OCI-LY1 (cell line): ENCODE data around the gene ATP8A2.

Experiments used
- H2AFZ ChIP-seq: fragments of 200-600 bp; sonication (generic), shearing (Covaris generic); 2 replicates; pipeline ENCODE4 v1.6.0; 2014; ENCODE audit warnings: antibody characterized with exemption, mild to moderate bottlenecking, low read length
- H3F3A ChIP-seq: fragments of 200-600 bp; sonication (generic), shearing (Covaris generic); 2 replicates; pipeline ENCODE4 v1.6.0; 2014; ENCODE audit warnings: mild to moderate bottlenecking, antibody characterized with exemption, low read length, moderate library complexity; ENCODE audit not compliant: insufficient read depth
- H3K27ac ChIP-seq: fragments of 200-600 bp; sonication (generic); 2 replicates; pipeline ENCODE4 v1.5.1; 2014; ENCODE audit warnings: low read length, mixed run types, mild to moderate bottlenecking, low read depth; ENCODE audit not compliant: poor library complexity, severe bottlenecking
- H3K27me3 ChIP-seq: fragments of 200-600 bp; sonication (generic); 2 replicates; pipeline ENCODE4 v1.6.0; 2014; ENCODE audit warnings: antibody characterized with exemption, mild to moderate bottlenecking, low read length, moderate library complexity; ENCODE audit not compliant: insufficient read depth
- H3K36me3 ChIP-seq: fragments of 200-600 bp; sonication (generic); 2 replicates; pipeline ENCODE4 v1.6.1; 2014; ENCODE audit warnings: mild to moderate bottlenecking, antibody characterized with exemption, low read length, moderate library complexity, mixed read lengths; ENCODE audit not compliant: insufficient read depth
- H3K4me1 ChIP-seq: fragments of 200-600 bp; sonication (generic); 2 replicates; pipeline ENCODE4 v1.5.1; 2014; ENCODE audit warnings: mild to moderate bottlenecking, low read length, moderate library complexity; ENCODE audit not compliant: insufficient read depth, severe bottlenecking
- H3K4me2 ChIP-seq: fragments of 200-600 bp; sonication (generic), shearing (Covaris generic); 2 replicates; pipeline ENCODE4 v1.6.1; 2014; ENCODE audit warnings: low read length
- H3K4me3 ChIP-seq: fragments of 200-600 bp; sonication (generic); 2 replicates; pipeline ENCODE4 v1.5.1; 2014; ENCODE audit warnings: low read length, low read depth, mild to moderate bottlenecking, mixed read lengths; ENCODE audit not compliant: poor library complexity, severe bottlenecking
- H3K79me2 ChIP-seq: fragments of 200-600 bp; shearing (Covaris generic); 2 replicates; pipeline ENCODE4 v1.6.1; 2016; ENCODE audit warnings: mixed run types, low read length, mixed read lengths; ENCODE audit not compliant: insufficient read depth
- H3K9ac ChIP-seq: fragments of 200-600 bp; sonication (generic), shearing (Covaris generic); 2 replicates; pipeline ENCODE4 v1.6.1; 2014; ENCODE audit warnings: mild to moderate bottlenecking, low read length, mixed read lengths
- H3K9me2 ChIP-seq: fragments of 200-600 bp; sonication (generic), shearing (Covaris generic); 2 replicates; pipeline ENCODE4 v1.6.1; 2014; ENCODE audit warnings: low read depth, mild to moderate bottlenecking, low read length, mixed read lengths
- H3K9me3 ChIP-seq: fragments of 200-600 bp; shearing (Covaris generic); 2 replicates; pipeline ENCODE4 v1.6.1; 2014; ENCODE audit warnings: low read length, mixed read lengths
- H4K20me1 ChIP-seq: fragments of 200-600 bp; sonication (generic), shearing (Covaris generic); 2 replicates; pipeline ENCODE4 v1.6.0; 2016; ENCODE audit warnings: mild to moderate bottlenecking, low read length; ENCODE audit not compliant: insufficient read depth
- CTCF ChIP-seq: fragments of 200-600 bp; sonication (generic), shearing (Covaris generic); IDR thresholded peaks from 2 replicates; pipeline ENCODE4 v1.5.1; 2017; ENCODE audit warnings: mild to moderate bottlenecking, antibody characterized with exemption, low read length, moderate library complexity, mixed read lengths
- EZH2 ChIP-seq: fragments of 200-600 bp; sonication (generic), shearing (Covaris generic); IDR thresholded peaks from 2 replicates; pipeline ENCODE4 v1.8.0; 2017; ENCODE audit warnings: borderline replicate concordance, mixed run types, mild to moderate bottlenecking, antibody characterized with exemption, low read length, moderate library complexity, mixed read lengths

Gene ATP8A2

DNA sequence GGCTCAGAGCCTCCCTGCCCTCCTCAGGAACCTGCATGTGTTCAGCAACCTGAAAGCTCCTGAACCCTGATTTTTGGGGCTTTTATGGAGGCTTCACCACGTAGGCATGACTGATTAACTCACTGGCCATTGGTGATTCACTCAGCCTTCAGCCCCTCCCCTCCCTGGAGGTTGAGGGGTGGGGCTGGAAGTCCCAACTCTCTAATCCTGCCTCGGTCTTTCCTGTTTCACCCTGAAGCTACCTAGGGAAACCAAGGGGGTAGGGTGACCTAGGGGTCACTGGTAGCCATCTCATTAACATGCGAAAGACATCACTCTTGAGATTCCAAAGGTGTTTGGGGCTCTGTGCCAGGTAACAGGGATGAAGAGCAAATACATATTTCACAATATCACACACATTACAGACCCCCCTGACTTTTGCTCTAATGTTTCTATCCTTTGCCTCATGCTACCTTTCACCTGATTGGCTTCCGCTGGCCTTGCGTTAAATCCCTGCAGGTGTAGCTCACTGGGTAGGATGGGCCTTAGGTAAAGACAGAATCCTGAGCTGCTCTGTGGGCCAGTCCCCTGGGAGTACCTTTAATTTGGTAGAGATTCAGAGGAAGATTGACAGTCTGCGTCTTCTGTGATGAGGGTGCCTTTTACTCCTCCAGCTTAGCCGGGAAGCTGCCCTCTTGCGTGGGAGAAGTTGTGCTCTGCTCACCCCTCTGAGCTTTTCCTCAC is 260.6 kb downstream of the ATP8A2 start:
- H3K9me3 ChIP-seq, result no peaks in the 10 kb centered on the region
- no peak overlapping the region for H2AFZ ChIP-seq
- H3K79me2 ChIP-seq, result no peaks in the 10 kb centered on the region
- no peak overlapping the region for H3K4me2 ChIP-seq
- no peaks in the 10 kb centered on the region for H3F3A ChIP-seq
- TF ChIP-seq CTCF (no peak), EZH2 (no peak)
- H3K9ac ChIP-seq, result no peak overlapping the region
- no peak overlapping the region for H3K4me3 ChIP-seq
- no peaks in the 10 kb centered on the region for H3K36me3 ChIP-seq
- no peak overlapping the region for H3K27ac ChIP-seq
- H3K27me3 ChIP-seq, result no peaks in the 10 kb centered on the region
- H3K4me1 ChIP-seq, result peaks cover 4% of the 10 kb centered on the region
- H4K20me1 ChIP-seq, result no peaks in the 10 kb centered on the region
- H3K9me2 ChIP-seq, result no peaks in the 10 kb centered on the region

GRCh38 chr13:25633093-25633492 is 261.3 kb downstream of the ATP8A2 start:
- Histone ChIP-seq H4K20me1 (no peaks in the 10 kb centered on the region), H3K9ac (no peak overlapping the region), H3K27me3 (no peaks in the 10 kb centered on the region), H3K4me1 (peaks cover 4% of the 10 kb centered on the region), H3K4me3 (no peak overlapping the region), H3K27ac (no peak overlapping the region), H3K9me2 (no peaks in the 10 kb centered on the region), H3F3A (no peaks in the 10 kb centered on the region), H3K4me2 (no peak overlapping the region), H3K36me3 (no peaks in the 10 kb centered on the region), H3K79me2 (no peaks in the 10 kb centered on the region), H3K9me3 (no peaks in the 10 kb centered on the region), H2AFZ (no peak overlapping the region)
- TF ChIP-seq CTCF (no peak), EZH2 (no peak)

DNA sequence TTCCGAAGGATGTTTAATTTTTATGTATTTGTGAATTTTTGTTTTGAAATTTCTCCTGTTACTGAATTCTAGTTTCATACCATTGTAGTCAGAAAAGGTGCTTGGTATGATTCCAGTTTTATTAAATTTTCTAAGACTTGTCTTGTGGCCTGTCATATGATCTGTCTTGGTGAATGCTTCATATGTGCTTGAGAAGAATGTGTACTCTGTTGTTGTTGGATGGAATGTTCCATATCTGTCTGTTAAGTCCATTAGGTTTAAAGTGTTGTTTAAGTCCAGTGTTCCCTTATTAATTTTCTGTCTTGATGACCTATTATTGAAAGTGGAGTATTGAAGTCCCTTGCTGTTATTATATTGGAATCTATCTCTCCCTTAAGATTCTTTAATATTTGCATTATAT is 273.9 kb downstream of the ATP8A2 start:
- H3K9ac ChIP-seq, result no peak overlapping the region
- no peaks in the 10 kb centered on the region for H3F3A ChIP-seq
- no peaks in the 10 kb centered on the region for H3K4me1 ChIP-seq
- no peak overlapping the region for H2AFZ ChIP-seq
- no peak overlapping the region for H3K4me2 ChIP-seq
- TF ChIP-seq CTCF (no peak), EZH2 (no peak)
- no peaks in the 10 kb centered on the region for H3K9me2 ChIP-seq
- no peak overlapping the region for H3K27ac ChIP-seq
- no peaks in the 10 kb centered on the region for H3K27me3 ChIP-seq
- H3K4me3 ChIP-seq, result no peak overlapping the region
- no peaks in the 10 kb centered on the region for H4K20me1 ChIP-seq
- no peaks in the 10 kb centered on the region for H3K9me3 ChIP-seq
- H3K79me2 ChIP-seq, result no peaks in the 10 kb centered on the region
- no peaks in the 10 kb centered on the region for H3K36me3 ChIP-seq
